ENCODE measurements around the gene AIRE. TPM values are rescaled to one million over a fixed set of nuclear protein-coding genes. Genes with fewer than 3 reads are reported as not detected.
A peak's percentile ranks its signal among the peaks of the same experiment; 100 is the strongest.

Gene AIRE
- total and polyA plus RNA-seq, 12 donors, result 0.06 to 1.1 (median 0.09) TPM; not detected in 8

DNA sequence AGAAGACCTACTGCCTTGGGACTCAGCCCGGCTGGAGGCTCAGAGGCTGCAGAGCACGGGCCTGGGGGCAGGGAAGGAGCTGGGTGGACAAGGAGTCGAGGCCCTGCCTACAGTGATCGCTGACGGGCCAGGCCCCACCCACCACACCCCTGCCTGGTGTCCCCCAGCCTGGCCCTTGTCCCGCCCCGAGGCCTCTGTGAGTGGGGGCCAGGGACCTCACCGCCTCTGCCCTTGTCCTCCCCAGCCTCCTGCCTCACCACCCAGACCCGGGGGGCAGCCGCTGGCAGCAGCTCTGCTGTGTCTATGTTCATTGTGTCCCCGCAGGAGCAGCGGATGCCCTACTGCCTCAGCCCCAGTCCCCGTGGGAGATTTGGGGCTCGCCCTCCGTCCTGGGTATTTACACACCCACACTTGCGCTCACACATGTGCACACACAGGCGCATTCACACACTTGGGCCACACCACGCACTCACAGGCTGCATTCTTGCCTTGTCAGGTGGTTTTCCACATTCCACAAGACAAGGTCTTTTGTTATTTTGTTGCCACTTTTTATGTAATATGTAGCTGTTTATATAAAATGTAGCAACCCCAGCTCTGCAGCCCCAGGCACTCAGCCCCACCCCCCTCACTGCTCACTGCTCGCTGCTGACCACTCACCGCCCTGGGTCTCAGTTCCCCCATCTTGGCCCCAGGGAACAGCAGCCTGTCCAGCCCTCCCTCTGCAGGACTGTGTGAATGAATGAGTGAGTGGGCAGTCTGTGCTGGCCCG lies 21.4 kb downstream of the AIRE start:
- intact Hi-C loops (cut with DNase I), result no loop called here
- Histone ChIP-seq H3K4me3 (no peak overlapping the region), H3K27me3 (no peaks in the 10 kb centered on the region), H3K4me1 (replicated peaks in 1 of 2) (no peaks in the 10 kb centered on the region), H3K27ac (peak overlapping the region in 1 of 5 donors; percentile 63), H3K9me3 (replicated peaks in 1 of 3) (no peaks in the 10 kb centered on the region), H3K36me3 (replicated peaks in 1 of 2) (peaks cover 0 to 19% of the 10 kb centered on the region in 2 donors)
- DNase-seq, result no peak
- 82 to 91% (median 87%) methylated on average over 12 to 21 of the region's 21 CpGs for WGBS, 4 donors
- TF ChIP-seq CTCF (IDR thresholded peaks at IDR 0.05), result no peak
- no peak for TF ChIP-seq POLR2A (IDR thresholded peaks at IDR 0.05)

- WGBS, 4 donors, result 93 to 99% (median 93%) methylated on average over 11 to 28 of the region's 28 CpGs
- intact Hi-C loops (cut with DNase I), result no loop called here
- H3K9me3 ChIP-seq (replicated peaks in 1 of 3), result no peaks in the 10 kb centered on the region
- no peak for DNase-seq
- no peaks in the 10 kb centered on the region for H3K4me1 ChIP-seq (replicated peaks in 1 of 2)
- H3K27me3 ChIP-seq, result no peaks in the 10 kb centered on the region
- TF ChIP-seq POLR2A (IDR thresholded peaks at IDR 0.05) (no peak), CTCF (IDR thresholded peaks at IDR 0.05) (no peak)
- H3K36me3 ChIP-seq (replicated peaks in 1 of 2), result peaks cover 0 to 43% of the 10 kb centered on the region in 2 donors
- H3K27ac ChIP-seq, result no peak overlapping the region
- no peak overlapping the region for H3K4me3 ChIP-seq
These were observed 25.2 kb downstream of the AIRE start for GRCh38 chr21:44310628-44311507.

- no peak for DNase-seq
- H3K27ac ChIP-seq, result no peak overlapping the region
- no peaks in the 10 kb centered on the region for H3K27me3 ChIP-seq
- WGBS, 4 donors, result 89 to 98% (median 93%) methylated on average over 14 to 22 of the region's 22 CpGs
- no peaks in the 10 kb centered on the region for H3K9me3 ChIP-seq (replicated peaks in 1 of 3)
- TF ChIP-seq POLR2A (IDR thresholded peaks at IDR 0.05) (no peak), CTCF (IDR thresholded peaks at IDR 0.05) (no peak)
- no peak overlapping the region for H3K4me3 ChIP-seq
- no peaks in the 10 kb centered on the region for H3K4me1 ChIP-seq (replicated peaks in 1 of 2)
- peaks cover 0 to 51% of the 10 kb centered on the region in 2 donors for H3K36me3 ChIP-seq (replicated peaks in 1 of 2)
- intact Hi-C loops (cut with DNase I), result no loop called here
These were observed 26.4 kb downstream of the AIRE start for GRCh38 chr21:44312089-44312488.

- no peak for TF ChIP-seq POLR2A (IDR thresholded peaks at IDR 0.05)
- TF ChIP-seq CTCF (IDR thresholded peaks at IDR 0.05), result no peak
- no peak overlapping the region for H3K4me3 ChIP-seq
- 94 to 97% (median 95%) methylated on average over 6 to 19 of the region's 19 CpGs; no CpG with 5 or more reads in 1 of the 4 donors for WGBS, 4 donors
- H3K36me3 ChIP-seq (replicated peaks in 1 of 2), result peaks cover 0 to 58% of the 10 kb centered on the region in 2 donors
- no peaks in the 10 kb centered on the region for H3K4me1 ChIP-seq (replicated peaks in 1 of 2)
- H3K27ac ChIP-seq, result no peak overlapping the region
- H3K27me3 ChIP-seq, result no peaks in the 10 kb centered on the region
- no peaks in the 10 kb centered on the region for H3K9me3 ChIP-seq (replicated peaks in 1 of 3)
- intact Hi-C loops (cut with DNase I), result no loop called here
- DNase-seq, result no peak
These were observed 27.0 kb downstream of the AIRE start for GRCh38 chr21:44312716-44313115.

Measured in adrenal gland (tissue), 12 donors.